ENCODE results near the gene ARHGEF17.

ARHGEF17 gene

GRCh38 chr11:73380897-73381410, 72.9 kb downstream of the ARHGEF17 start:
- no peak for DNase-seq (ENCODE audit: low read depth in 2 of 2)

DNA sequence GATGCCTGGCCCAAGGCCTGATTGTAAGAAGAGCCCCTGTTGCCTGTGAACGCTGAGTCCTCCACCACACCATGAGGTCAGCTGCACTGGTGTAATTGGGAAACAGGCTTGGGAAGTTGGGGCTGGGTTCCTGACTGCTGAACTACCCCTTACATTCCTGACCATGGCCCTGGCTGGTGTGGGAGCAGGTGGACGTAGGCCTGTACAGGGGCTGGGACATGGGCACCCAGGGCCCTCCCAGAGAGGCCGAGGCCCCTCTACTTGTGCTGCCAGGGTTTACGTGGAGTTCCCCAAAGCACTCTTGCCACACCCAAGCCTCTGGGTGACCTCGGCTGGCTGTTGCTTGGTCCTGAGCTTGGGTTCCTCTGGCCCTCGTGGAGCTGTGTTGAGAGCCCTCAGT, 73.5 kb downstream of the ARHGEF17 start:
- DNase-seq (ENCODE audit: low read depth in 2 of 2) = no peak

DNA sequence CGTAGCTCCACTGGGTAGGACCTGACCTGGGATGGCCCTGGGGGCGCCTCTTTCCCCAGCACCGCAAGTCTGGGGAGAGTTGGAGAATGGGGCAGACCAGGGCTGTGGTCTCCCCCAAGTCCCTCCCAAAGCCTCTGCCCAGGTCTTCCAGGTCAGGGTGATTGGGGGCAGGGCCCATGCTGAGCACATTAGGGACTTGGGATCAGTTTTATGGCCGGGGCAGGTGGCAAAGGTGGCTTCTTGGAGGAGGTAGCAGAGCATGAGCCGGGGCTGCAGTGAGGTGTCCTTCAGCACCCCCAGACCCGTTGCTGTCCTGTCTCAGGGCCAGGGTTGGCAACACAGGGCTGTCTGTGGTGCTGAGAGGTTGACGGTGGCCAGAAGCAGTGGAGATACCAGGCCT, 74.1 kb downstream of the ARHGEF17 start:
- no peak for DNase-seq (ENCODE audit: low read depth in 2 of 2)

GRCh38 chr11:73382747-73383146, 74.7 kb downstream of the ARHGEF17 start:
- no peak for DNase-seq (ENCODE audit: low read depth in 2 of 2)

DNA sequence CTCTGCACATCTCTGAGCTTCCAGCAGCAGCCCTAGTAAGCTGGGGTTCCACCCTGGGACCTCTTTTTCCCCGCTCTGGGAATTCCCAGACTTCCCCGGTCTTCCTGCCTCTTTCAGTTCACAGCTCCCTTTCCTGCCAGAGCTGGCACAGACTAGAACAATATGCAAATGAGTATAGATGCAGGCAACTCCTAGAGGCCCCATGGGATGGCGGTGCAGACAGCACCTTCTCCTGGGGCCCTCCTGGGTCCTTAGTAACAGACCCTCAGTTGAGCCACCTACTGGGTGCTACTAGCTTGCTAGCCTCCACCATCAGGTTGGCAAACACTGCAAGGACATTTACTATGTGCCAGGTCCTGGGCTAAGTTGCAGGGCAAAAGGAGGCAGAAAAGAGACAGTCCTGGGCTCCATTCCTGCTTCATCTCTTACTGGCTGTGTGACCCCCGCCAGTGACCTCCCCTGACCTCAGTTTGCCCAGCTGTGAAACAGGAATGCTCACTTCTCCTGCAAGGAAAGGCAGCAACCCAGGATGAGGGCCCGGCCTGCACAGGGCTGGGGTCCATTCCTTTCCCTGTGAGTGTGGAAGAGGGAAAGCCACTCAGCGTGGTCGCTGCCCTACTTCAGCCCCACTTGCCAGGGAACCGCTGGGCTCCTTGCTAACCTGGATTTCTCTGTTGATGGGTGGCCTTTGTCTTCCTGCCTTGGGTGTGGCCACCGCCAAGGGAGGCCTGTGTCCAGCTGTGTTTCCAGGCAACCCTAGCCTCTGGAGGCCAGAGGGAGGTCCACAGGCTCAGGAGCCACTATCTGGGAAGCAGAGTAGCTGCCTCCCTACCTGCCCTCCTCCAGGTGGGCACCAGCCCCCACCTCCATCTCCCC, 75.4 kb downstream of the ARHGEF17 start:
- no peak for DNase-seq (ENCODE audit: low read depth in 2 of 2)

DNA sequence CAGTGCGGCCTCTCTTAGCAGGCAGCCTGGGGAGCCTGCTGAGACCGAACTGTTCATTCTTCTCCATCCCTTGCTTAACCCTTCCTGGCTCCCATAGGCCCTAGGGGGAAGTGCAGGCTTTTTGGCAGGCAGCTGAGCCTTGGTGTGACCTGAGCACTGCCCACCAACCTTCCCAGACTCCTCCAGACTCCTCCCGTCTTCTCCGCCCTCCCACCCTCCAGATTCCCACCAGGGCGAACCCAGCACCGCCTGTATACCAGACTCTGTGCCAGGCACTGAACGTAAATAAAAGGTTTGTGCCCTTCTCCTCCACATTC, 76.0 kb downstream of the ARHGEF17 start:
- DNase-seq (ENCODE audit: low read depth in 2 of 2) = no peak

- DNase-seq (ENCODE audit: low read depth in 2 of 2) = no peak
Measured at GRCh38 chr11:73384531-73384871, 76.4 kb downstream of the ARHGEF17 start.

GRCh38 chr11:73384872-73385689, 77.0 kb downstream of the ARHGEF17 start:
- DNase-seq (ENCODE audit: low read depth in 2 of 2) = no peak

GRCh38 chr11:73386016-73386415, 77.9 kb downstream of the ARHGEF17 start:
- no peak for DNase-seq (ENCODE audit: low read depth in 2 of 2)

GRCh38 chr11:73386546-73386945, 78.5 kb downstream of the ARHGEF17 start:
- no peak for DNase-seq (ENCODE audit: low read depth in 2 of 2)

- DNase-seq (ENCODE audit: low read depth in 2 of 2) = no peak
Measured at GRCh38 chr11:73387594-73388264, 79.7 kb downstream of the ARHGEF17 start.

GRCh38 chr11:73388265-73389133, 80.4 kb downstream of the ARHGEF17 start:
- no peak for DNase-seq (ENCODE audit: low read depth in 2 of 2)

- no peak for DNase-seq (ENCODE audit: low read depth in 2 of 2)
Measured at GRCh38 chr11:73389134-73389525, 81.1 kb downstream of the ARHGEF17 start.

- no peak for DNase-seq (ENCODE audit: low read depth in 2 of 2)
Measured at GRCh38 chr11:73389916-73390315, 81.8 kb downstream of the ARHGEF17 start.

GRCh38 chr11:73390601-73391565, 82.8 kb downstream of the ARHGEF17 start:
- no peak for DNase-seq (ENCODE audit: low read depth in 2 of 2)

GRCh38 chr11:73391665-73392064, 83.6 kb downstream of the ARHGEF17 start:
- no peak for DNase-seq (ENCODE audit: low read depth in 2 of 2)

DNA sequence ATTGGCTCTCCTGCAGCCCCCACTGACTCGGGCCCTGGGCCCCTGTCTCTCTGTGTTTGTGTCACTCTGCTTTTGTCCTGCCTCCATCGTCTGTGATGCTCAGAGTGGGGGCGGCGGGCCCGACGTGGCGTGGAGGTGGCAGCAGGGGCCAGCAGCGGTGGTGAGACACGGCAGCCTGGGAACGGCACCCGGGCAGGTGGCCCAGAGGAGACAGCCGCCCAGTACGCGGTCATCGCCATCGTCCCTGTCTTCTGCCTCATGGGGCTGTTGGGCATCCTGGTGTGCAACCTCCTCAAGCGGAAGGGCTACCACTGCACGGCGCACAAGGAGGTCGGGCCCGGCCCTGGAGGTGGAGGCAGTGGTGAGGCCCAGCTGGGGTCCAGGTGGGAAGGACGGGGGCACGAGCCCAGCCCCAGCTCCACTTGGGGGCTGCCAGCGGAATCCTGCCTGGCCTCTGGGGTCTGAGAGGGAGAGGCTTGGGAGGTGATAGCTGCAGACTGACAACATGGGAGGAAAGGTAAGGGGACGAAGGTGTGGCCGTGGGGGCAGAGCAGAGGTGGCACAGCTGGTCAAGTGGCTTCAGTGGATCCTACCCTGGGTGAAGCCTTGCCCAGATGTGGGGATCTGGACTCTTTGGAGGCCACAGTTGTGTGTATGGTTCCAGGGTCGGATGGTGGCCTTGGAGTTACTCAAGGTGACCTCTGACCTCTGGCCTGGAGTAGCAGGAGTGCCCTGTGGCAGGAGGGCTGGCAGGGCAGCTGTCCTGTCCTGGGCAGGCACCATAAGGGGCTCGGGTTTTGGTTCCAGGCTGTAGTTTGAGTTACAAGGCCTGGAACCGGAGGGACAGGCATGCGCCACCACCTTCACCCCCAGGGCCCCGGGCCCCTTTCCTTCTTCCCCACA, 84.3 kb downstream of the ARHGEF17 start:
- no peak for DNase-seq (ENCODE audit: low read depth in 2 of 2)

GRCh38 chr11:73393011-73393380, 84.9 kb downstream of the ARHGEF17 start:
- DNase-seq (ENCODE audit: low read depth in 2 of 2) = no peak
